Smooth muscle cell (in vitro differentiated cells): ENCODE measurements around the gene TK2. TPM values are rescaled to one million over a fixed set of nuclear protein-coding genes. Genes with fewer than 3 reads are reported as not detected.

Experiments used
- DNase-seq: peaks from one replicate; lab custom pipeline; 2025; ENCODE audit not compliant: unreplicated experiment; lab: John Stamatoyannopoulos, UW
- H2AFZ ChIP-seq: fragments of 200-600 bp; sonication (generic); 2 replicates; pipeline ENCODE4 v1.6.0; 2016; ENCODE audit warnings: antibody characterized with exemption, low read depth, mild to moderate bottlenecking
- H3F3A ChIP-seq: fragments of 200-600 bp; sonication (generic); 2 replicates; pipeline ENCODE4 v1.6.0; 2017; ENCODE audit warnings: antibody characterized with exemption, low read depth
- H3K27ac ChIP-seq: fragments of 200-600 bp; sonication (generic); 2 replicates; pipeline ENCODE4 v1.5.1; 2016; ENCODE audit warnings: low read depth, mild to moderate bottlenecking
- H3K27me3 ChIP-seq: fragments of 200-600 bp; sonication (generic); 2 replicates; pipeline ENCODE4 v1.6.1; 2016; ENCODE audit warnings: low read depth, mild to moderate bottlenecking
- H3K36me3 ChIP-seq: fragments of 200-600 bp; sonication (generic); 2 replicates; pipeline ENCODE4 v1.5.1; 2016; ENCODE audit warnings: low read depth
- H3K4me1 ChIP-seq: fragments of 200-600 bp; sonication (generic); 2 replicates; pipeline ENCODE4 v1.5.1; 2016; ENCODE audit warnings: low read depth
- H3K4me2 ChIP-seq: fragments of 200-600 bp; sonication (generic); 2 replicates; pipeline ENCODE4 v1.6.0; 2016; ENCODE audit warnings: mild to moderate bottlenecking
- H3K4me3 ChIP-seq: fragments of 200-600 bp; sonication (generic); 2 replicates; pipeline ENCODE4 v1.5.1; 2016; ENCODE audit warnings: mild to moderate bottlenecking
- H3K79me2 ChIP-seq: fragments of 200-600 bp; sonication (generic); 2 replicates; pipeline ENCODE4 v1.6.0; 2016; ENCODE audit warnings: low read depth, mild to moderate bottlenecking
- H3K9ac ChIP-seq: fragments of 200-600 bp; sonication (generic); 2 replicates; pipeline ENCODE4 v1.6.0; 2016; ENCODE audit warnings: low read depth
- H3K9me3 ChIP-seq: fragments of 200-600 bp; sonication (generic); replicated peaks from 2 replicates; pipeline ENCODE4 v1.5.1; 2016; ENCODE audit warnings: low read depth
- H4K20me1 ChIP-seq: fragments of 200-600 bp; sonication (generic); 2 replicates; pipeline ENCODE4 v1.6.0; 2016; ENCODE audit warnings: low read depth
- CTCF ChIP-seq: fragments of 200-600 bp; sonication (generic); IDR thresholded peaks from 2 replicates; pipeline ENCODE4 v1.5.1; 2017; ENCODE audit warnings: borderline replicate concordance, mild to moderate bottlenecking, antibody characterized with exemption; ENCODE audit not compliant: insufficient read depth, poor library complexity, severe bottlenecking
- WGBS: methylation state at CpG from one replicate; pipeline ENCODE4 v1.1.7; 2016; ENCODE audit warnings: low lambda C conversion rate; 5-methylcytosine and 5-hydroxymethylcytosine counted together
- polyA plus RNA-seq: library from polyadenylated mRNA; unstranded; fragments of >200 nt; fragmentation: Nextera tagmentation; extraction: Ambion mirVana; gene quantifications from 2 replicates; pipeline ENCODE4 v1.2.1, GENCODE V29; 2016
- total RNA-seq: library from RNA; depleted of rRNA; stranded (reverse); fragments of >200 nt; gene quantifications from 2 replicates; pipeline ENCODE4 v1.2.3, GENCODE V29; 2014

TK2 gene
- total and polyA plus RNA-seq, 2 experiments from 2014 or later: 7.3 to 9.7 TPM

- Histone ChIP-seq H3K79me2 (no peaks in the 10 kb centered on the region), H3K9ac (no peak overlapping the region), H3K27ac (no peak overlapping the region), H3K4me3 (no peak overlapping the region), H3K27me3 (no peaks in the 10 kb centered on the region), H3K4me1 (peaks cover 17% of the 10 kb centered on the region), H3K36me3 (no peaks in the 10 kb centered on the region), H3K4me2 (no peak overlapping the region), H4K20me1 (no peaks in the 10 kb centered on the region), H3F3A (peaks cover 8% of the 10 kb centered on the region), H2AFZ (no peak overlapping the region), H3K9me3 (no peaks in the 10 kb centered on the region)
- 90% methylated on average over 11 of the region's 11 CpGs for WGBS
- no peak for TF ChIP-seq CTCF
- no peak for DNase-seq
Observed at GRCh38 chr16:66519482-66520373, 30.2 kb downstream of the TK2 start.

GRCh38 chr16:66517586-66518263 lies 32.2 kb downstream of the TK2 start:
- 96% methylated on average over 8 of the region's 8 CpGs for WGBS
- Histone ChIP-seq H3K9me3 (no peaks in the 10 kb centered on the region), H3K9ac (peak overlapping the region; percentile 87), H4K20me1 (no peaks in the 10 kb centered on the region), H3F3A (peaks cover 8% of the 10 kb centered on the region), H3K79me2 (no peaks in the 10 kb centered on the region), H3K4me3 (no peak overlapping the region), H3K4me1 (peaks cover 17% of the 10 kb centered on the region), H3K27ac (peak overlapping the region; percentile 97), H3K4me2 (peak overlapping the region; percentile 71), H3K36me3 (no peaks in the 10 kb centered on the region), H3K27me3 (no peaks in the 10 kb centered on the region), H2AFZ (no peak overlapping the region)
- TF ChIP-seq CTCF: no peak
- DNase-seq: no peak

- Histone ChIP-seq H3K4me1 (peaks cover 22% of the 10 kb centered on the region), H3K4me3 (no peak overlapping the region), H2AFZ (no peak overlapping the region), H3K4me2 (peak overlapping the region; percentile 71), H4K20me1 (no peaks in the 10 kb centered on the region), H3K9me3 (no peaks in the 10 kb centered on the region), H3F3A (peaks cover 8% of the 10 kb centered on the region), H3K27me3 (no peaks in the 10 kb centered on the region), H3K9ac (peak overlapping the region; percentile 87), H3K36me3 (no peaks in the 10 kb centered on the region), H3K27ac (peak overlapping the region; percentile 97), H3K79me2 (no peaks in the 10 kb centered on the region)
- DNase-seq: peak; percentile 58
- no peak for TF ChIP-seq CTCF
- 56% methylated on average over 14 of the region's 15 CpGs for WGBS
Observed at GRCh38 chr16:66516808-66517585, 32.9 kb downstream of the TK2 start.
